ENCODE results near the gene CTDNEP1.
A peak's percentile ranks its signal among the peaks of the same experiment; 100 is the strongest.

The CTDNEP1 gene

DNA sequence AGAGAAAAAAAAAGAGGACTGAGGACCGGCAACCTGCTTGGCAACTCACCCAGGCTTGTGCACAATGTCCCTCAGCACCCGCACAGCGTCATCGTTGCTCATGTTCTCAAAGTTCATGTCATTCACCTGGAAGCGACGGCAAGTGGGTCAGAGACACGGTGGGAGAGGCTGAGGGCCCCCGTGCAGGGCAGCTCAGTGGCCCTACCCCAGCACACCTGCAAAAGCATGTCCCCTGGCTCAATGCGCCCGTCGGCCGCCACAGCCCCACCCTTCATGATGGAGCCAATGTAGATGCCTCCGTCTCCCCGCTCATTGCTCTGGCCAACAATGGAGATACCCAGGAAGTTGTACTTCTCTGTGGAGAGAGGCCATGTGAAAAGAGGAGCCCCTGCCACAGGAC lies 22.6 kb downstream of the CTDNEP1 start:
- DNase-seq (ENCODE audit: low spot score) = no peak

DNA sequence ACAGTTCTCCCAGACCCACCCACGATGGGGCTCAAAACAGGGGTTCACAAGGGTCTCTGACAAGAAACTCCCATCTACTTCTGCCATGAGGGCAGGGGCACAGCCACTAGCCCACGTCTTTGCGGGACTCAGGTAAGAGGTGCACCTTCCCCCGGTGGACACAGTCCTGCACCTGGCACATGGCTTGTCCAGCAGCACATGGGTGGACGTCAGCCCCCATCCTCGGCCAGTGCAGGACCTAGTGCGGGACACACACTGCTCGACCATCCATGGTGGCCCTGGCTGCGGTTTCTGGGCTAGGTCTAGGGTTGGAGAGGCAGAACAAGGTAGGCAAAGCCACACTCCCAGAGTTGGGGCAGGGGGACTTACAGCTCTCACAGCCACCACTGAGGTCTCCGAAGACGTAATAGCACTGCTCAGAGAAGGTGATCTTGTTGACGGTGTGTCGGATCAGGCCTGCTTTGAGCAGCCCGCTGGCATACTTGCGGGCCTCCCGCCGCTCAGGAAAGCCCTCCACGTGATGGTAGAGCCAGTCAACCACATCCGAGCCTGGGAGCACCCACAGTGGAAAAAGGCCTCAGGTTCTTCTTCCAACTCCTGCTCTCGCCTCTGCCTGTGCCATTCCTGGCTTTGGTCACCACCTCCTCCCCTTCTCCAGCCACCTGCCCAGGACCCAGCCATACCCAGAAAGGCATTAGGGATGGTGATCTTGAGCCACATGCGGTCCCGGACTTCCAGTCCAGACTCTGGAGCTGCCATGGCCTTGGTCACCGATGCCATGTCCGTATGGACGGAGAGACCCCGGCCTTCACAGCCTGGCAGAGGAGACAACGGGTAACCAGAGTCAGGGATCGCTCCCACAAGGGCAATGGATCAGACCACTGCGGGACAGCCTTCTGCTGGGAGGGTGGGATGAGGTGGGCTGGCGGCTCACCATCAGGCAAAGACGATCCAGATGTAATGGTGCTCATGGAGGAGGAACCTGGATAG lies 24.5 kb downstream of the CTDNEP1 start:
- DNase-seq (ENCODE audit: low spot score) = no peak

DNA sequence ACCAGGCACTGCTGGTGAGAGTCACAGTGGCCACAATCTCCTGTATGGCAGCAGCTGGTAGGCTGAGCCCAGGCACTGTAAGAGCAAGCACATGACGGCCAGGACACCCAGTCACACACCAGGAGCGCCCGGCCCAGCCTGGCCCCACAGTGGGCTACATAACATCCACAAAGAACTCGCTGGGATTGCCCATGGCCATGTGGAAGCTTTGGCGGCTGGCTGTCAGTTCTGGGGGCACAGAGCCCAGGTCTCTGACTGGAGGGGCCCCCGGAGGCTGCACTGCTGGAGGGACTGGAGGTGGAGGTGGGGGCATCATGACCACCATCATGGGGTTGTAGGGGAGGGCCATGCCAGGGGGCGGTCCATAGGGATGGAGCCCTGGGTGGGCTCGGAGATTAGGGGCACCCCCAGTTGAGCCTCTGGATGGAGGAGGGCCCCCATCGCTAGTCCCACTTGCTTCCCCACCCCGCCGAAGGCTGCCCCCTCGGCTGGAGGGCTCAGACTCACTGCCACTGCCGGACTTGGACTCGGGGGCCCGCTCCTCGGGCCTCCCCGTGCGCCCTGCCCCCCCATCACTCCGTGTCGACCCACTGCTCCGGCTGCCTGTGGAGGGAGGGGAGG lies 25.7 kb downstream of the CTDNEP1 start:
- DNase-seq (ENCODE audit: low spot score) = no peak

DNA sequence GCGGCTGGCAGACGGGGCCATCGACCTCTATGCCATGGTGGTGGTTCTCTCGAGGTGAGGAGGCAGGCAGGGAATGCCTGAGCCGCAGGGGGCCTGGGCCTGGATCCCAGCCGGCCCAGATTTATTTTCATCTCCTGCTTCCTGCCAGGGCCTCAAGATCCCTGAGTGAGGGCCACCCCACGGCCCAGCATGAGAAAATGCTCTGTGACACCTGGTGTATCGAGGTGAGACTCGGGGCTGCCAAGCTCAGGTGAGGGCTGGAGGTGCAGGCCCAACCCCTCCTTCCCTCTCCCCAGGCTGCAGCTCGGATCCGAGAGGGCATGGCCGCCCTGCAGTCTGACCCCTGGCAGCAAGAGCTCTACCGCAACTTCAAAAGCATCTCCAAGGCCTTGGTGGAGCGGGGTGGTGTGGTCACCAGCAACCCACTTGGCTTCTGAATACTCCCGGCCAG lies 26.8 kb downstream of the CTDNEP1 start:
- DNase-seq (ENCODE audit: low spot score) = no peak

DNA sequence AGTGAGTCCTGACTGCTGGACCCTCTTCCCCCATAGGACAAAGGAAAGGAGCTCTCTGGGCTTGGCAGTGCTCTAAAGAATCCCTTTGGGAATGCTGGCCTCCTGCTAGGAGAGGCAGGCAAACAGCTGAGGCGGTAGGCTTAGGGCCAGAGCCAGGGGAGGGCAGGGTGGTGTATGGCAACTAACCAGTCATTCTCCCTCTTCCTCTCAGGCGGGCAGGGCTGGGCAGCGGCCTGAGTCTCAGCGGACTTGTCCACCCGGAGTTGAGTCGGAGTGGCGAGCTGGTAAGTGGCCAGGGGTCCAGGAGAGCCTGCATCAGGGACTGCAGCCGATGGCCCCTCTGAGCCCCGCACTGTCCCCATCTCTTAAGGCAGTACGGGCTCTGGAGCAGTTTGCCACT lies 27.4 kb downstream of the CTDNEP1 start:
- no peak for DNase-seq (ENCODE audit: low spot score)

DNA sequence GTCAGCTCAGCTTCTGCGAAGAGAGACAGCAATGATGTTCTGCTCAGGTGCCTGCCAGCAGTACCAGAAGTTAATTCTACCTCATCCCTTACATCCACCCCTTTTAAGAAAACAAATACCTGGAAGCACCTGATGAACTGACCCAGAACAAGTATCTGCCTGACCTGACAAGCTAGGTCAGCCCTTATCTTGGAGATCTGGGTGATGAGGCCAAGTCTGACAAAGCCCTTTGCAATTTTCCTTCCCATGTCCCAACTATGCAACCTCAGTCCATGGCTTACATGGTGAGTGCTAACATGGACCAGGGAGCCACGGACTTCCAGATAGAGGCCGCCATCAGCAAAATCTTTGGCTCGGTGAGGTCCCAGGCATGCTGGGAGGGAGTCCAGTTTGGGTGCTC lies 28.2 kb downstream of the CTDNEP1 start:
- no peak for DNase-seq (ENCODE audit: low spot score)

DNA sequence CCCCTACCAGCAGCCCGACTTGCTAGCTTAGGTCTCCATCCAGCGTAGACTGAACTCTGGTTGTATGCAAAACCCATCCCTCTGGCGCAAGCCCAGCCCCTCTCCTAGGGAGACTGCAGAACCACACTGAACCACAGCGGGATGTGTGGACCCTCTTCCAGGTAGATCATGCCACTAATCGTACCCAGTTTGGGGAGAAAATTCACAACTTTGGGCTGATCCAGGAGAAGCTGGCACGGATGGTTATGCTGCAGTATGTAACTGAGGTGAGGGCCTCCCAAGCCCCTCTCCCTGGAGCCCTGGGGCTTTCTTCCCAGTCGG lies 28.6 kb downstream of the CTDNEP1 start:
- DNase-seq (ENCODE audit: low spot score) = no peak

DNA sequence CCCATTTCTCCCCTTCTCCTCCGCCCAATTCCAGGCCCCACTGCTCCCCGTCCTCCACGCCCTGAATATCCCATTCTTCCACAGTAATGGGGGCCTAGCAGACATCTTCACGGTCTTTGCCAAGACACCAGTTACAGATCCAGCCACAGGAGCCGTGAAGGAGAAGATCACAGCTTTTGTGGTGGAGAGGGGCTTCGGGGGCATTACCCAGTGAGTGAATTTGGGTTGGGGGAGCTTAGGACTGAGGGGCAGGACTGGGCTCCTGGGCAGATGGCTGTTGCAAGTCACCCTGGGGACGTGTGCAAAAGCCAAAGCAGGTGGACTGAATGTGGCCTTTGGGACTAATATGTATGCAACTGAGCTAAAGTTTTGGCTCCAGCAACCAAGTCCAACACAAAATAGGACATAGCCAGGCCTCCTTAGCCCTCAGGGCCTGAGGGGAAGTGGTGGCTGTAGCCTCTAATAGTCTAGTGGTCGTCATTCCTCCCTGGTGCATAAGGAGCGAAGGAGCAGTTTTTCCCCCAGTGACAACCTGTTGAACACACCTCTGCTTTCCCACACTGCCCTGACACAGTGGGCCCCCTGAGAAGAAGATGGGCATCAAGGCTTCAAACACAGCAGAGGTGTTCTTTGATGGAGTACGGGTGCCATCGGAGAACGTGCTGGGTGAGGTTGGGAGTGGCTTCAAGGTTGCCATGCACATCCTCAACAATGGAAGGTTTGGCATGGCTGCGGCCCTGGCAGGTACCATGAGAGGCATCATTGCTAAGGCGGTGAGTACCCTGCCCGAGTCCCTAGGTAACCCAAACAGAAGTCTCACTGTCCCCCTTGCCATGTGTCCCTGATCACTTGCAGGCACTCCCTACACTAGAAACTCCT lies 29.2 kb downstream of the CTDNEP1 start:
- DNase-seq (ENCODE audit: low spot score) = no peak

DNA sequence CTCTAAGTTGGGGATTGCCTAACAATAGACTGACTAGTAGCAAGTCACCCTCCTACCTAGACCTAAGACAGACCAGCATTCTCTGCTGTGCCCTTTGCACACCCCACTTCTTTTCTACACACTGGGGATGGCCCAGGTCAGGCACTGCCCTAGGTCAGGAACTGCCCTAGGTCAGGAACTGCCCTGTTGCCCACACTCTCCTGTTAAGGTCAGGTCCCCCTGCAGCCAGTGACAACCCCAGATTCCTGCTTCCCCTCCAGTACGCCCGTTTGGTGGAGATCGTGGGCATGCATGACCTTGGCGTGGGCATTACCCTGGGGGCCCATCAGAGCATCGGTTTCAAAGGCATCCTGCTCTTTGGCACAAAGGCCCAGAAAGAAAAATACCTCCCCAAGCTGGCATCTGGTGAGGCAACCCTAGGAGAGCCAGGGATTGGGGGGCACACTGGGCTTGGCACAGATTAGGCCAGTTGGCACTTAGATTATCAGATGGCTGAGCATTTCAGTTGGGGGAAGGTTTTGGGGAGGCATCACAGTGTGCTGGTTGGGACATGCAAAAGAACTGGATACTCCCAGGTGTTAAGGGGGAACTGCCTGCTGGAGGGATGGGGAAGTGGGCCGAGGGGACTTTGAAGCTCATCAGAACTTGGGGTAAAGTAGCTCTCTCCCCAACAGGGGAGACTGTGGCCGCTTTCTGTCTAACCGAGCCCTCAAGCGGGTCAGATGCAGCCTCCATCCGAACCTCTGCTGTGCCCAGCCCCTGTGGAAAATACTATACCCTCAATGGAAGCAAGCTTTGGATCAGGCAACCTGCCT lies 30.0 kb downstream of the CTDNEP1 start:
- DNase-seq (ENCODE audit: low spot score) = no peak

DNA sequence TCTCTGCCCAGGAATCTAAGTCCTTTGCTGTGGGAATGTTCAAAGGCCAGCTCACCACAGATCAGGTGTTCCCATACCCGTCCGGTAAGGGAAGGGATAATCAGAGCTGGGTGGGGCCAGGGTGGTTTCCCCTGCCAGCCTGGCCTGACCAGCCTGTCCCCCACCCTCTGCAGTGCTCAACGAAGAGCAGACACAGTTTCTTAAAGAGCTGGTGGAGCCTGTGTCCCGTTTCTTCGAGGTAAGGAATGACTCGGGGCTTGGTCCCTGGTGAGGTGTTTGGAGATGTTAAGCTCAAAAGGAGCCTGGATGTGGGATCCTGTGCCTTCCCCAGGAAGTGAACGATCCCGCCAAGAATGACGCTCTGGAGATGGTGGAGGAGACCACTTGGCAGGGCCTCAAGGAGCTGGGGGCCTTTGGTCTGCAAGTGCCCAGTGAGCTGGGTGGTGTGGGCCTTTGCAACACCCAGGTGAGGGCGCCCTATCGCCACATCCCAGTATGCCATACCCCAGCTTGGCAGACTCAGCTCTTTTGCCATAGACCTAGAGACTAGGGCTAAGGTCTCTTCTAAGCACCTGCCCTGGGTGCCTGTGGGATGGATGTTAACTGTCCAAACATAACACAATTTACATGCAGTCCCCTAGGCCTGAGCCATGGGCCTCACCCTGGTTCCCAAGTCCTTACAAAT lies 30.8 kb downstream of the CTDNEP1 start:
- DNase-seq (ENCODE audit: low spot score) = peak; percentile 62

DNA sequence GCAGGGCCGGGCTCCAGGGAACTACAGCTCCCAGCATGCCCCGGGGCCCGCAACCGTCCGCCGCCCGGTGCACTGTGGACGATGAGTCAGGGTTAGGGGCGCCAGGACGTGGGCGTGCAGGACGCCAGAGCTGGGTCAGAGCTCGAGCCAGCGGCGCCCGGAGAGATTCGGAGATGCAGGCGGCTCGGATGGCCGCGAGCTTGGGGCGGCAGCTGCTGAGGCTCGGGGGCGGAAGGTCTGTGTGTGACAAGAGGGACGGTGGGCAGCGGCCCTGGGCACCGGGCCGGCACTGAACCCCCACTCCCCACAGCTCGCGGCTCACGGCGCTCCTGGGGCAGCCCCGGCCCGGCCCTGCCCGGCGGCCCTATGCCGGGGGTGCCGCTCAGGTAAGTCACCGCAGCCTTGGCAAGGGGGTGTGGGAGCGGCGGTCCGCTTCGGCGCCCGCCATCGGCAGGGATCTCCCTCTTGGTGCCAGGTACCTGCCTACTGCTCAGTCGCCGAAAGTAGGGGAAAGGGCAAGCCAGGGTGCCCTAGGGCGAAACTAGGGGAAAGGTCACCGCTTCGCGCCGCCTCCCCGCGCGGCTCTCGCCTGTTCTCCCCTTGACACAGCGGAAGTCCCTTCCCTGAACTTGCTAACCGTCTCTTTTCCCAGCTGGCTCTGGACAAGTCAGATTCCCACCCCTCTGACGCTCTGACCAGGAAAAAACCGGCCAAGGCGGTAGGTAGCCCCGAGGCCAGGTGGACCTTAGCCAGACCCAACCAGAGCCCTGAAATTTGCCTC lies 31.5 kb downstream of the CTDNEP1 start, which contains the start of the genes ACADVL and DLG4:
TSS of gene ACADVL (plus strand) at position 127 of the 781 bp plus-strand sequence. CDS start at position 174, 47 bp downstream.
TSS of gene DLG4 (minus strand) at position 25 of the 781 bp plus-strand sequence.
- DNase-seq (ENCODE audit: low spot score) = peak; percentile 67

DNA sequence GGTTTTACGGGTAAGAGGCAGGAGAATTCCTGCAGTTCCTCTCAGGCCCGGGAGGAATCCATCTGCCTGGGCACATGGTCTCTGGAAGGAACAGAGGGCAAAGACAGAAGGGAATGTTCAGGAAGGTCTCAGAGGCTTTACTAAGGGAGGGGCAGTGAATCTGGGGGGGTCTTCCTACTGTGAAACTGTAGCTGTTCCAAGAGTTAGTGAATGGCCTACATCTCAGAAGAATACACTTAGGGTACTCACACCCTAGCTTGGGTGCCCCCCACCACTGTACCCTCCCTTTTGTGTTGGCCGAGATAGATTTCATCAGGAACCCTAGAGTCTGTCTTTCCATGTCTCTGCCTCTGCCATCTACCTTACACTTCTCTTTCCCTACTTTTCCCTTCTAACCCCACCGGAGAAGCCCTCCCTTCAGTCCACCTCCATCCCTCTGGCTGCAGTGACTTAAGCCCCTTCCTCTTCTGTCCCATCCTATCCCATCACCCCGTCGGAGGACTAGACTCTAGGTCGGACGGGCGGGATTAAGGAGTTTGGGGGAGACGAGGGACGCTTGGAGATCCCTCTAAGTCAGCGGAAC lies 32.2 kb downstream of the CTDNEP1 start:
- no peak for DNase-seq (ENCODE audit: low spot score)

DNA sequence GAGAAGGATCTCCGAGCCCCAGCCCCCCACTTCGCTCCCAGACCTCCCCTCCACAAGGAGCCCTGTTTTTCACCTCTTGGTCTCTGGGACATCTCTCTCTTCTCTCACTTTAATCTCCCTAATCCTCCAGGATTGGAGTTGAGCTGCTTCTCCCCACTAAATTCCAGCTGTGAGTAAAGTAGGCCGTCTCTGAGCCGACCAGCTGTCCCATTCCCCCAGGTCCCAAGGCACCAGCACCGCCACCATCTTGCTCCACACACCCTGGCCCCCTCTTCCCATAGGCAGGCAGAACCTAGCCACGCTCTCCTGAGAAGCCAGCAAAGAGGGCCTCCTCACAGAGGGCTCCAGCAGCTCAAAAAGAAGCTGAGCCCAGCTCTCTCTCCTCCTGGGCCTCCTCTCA lies 32.8 kb downstream of the CTDNEP1 start:
- DNase-seq (ENCODE audit: low spot score) = no peak

DNA sequence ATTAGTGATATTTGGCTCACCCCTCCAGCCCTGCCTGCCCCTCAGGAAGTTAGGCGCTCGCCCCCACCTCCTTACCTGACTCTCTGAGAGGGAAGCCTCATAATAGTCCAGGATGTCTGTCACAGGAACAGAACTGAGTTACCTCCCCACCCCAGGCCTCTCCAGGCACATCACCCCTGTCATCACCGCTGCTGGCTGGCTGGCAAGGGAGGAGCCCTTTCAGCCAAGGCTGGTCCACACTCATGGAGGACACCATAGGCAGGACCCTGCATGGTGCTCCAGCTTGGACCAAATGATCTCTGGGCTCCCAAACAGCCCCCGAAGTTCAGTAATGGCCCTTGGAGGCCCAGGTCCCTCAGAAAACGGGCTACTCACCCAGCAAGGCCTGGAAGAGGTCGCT lies 33.4 kb downstream of the CTDNEP1 start:
- peak; percentile 13 for DNase-seq (ENCODE audit: low spot score)

DNA sequence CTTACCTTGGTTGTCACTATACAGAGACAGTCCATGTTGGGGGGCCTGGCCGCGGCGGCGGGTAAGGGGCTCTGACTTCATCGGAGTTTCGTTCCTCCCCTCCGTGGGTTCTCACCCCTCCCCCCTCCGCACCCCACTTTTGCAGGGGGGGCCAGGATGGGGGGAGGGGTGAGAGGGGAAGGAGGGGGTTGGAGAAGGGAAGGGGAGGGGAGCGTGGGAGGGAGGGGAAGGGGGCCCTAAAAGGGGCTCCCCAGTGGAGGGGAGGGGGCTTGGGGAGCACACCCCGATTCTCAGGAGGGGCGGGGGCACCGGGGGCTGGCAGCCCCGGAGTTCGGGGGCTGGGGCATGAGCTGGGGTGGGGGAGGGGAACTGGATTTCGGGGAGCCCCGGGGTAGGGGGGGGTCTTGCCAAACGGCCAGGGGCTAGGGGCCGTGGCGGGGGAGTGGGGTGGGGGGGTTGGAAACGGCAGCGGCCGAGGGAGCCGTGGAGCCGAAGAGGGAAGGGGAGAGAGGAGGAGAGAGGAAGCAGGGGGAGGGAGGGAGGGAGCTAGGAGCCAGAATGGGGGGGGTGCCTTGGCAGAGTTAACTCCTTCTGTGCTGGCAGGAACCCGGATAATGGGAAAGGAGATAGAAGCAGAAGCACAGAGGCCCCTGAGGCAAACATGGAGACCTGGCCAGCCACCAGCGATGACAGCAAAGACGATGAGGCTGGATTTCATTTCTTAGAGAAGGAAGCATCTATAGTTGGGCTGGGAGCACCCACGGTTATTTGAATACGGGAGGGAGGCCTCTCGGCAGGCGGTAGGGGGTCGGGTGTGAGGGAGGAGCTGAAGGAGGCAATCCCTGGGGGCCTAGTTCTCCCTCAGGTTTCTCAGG lies 34.2 kb downstream of the CTDNEP1 start:
- DNase-seq (ENCODE audit: low spot score) = peak; percentile 55

DNA sequence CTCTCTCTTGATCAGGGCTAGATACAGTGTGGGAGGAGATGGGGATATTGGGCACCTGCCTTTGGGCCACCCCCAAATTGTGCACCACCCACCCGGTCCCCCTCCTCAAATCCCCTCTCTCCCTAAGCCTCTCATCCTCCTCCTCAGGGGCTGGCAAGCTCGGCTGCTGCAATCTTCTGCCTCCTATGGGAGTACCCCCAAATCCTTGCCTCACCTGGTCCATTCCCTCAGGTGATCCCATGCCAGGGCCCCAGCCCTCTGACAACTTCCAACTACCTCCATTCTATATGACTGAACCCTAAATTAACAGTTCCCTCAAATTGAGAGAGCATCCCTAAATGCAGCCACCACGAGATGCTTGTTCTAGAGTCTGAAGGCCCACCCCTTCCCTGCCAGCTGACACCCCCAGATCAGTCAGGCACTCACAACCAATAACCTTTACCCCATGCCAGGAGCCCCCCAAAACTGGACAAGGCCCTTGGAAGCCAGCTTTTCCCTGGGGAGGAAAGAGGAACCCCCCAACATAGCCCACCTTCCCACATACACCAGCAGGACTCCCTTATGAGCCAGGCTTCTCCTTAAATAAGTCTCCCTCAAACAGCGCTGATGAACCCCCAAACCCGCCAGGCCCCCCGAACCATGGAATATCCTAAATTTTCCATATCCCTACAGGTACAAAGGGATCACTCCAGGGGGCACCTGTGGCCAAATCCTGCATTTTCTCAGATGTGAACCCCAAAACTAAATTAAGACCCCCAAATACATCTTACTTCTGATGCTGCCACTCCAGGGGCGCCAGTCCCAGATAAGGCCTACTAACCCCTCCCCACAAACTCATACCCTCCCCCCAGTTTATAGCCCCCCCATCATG lies 35.1 kb downstream of the CTDNEP1 start:
- DNase-seq (ENCODE audit: low spot score) = no peak

DNA sequence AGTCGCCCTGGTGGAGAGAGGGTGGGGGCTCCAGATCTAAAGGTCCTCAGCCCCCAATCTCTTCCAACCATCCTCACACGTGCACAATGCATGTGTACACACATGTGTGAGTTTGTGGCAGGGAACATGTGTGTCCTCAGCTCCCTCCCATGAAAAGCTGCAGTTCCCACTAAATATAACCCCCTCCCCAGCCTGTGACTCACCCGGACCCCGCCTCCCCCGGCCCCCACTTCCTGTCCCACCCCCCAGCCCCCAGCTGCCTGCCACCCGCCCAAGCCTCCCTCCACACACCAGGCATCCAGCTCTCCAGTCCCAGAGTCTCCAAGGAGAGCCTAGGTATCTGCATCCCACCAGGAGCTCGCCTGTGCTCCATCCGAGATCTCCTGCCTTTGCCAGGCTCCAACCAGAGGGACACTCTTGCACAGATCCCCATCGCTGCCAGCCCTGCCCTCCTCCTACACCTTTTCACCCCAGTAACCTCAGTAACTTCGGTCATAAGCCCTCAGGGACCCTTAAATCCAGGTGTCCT lies 35.8 kb downstream of the CTDNEP1 start:
- DNase-seq (ENCODE audit: low spot score) = peak; percentile 26
